Skeletal muscle satellite cell (primary cell): Measurements from ENCODE around the gene SNX4.
"Not testable (repeated sequence)": the region's sequence is repeated elsewhere in the genome, so short reads cannot be mapped to it uniquely, and the experiment has no call there.

Experiments
- H3K27me3 ChIP-seq: 2 replicates; pipeline ENCODE4 v1.7.0; 2013; ENCODE audit warnings: low read length; ENCODE audit not compliant: control insufficient read depth, insufficient read depth
- H3K36me3 ChIP-seq: 2 replicates; pipeline ENCODE4 v1.7.0; 2013; ENCODE audit warnings: mild to moderate bottlenecking, control low read depth, low read length; ENCODE audit not compliant: insufficient read depth
- H3K4me1 ChIP-seq: 2 replicates; pipeline ENCODE4 v1.7.0; 2013; ENCODE audit warnings: low read length; ENCODE audit not compliant: control insufficient read depth, insufficient read depth
- H3K4me2 ChIP-seq: 2 replicates; pipeline ENCODE4 v1.7.0; 2013; ENCODE audit warnings: mild to moderate bottlenecking, low read length
- H3K4me3 ChIP-seq: 2 replicates; pipeline ENCODE4 v1.7.0; 2013; ENCODE audit warnings: low read length
- H3K9ac ChIP-seq: 2 replicates; pipeline ENCODE4 v1.7.0; 2013; ENCODE audit warnings: mild to moderate bottlenecking, low read depth, low read length, moderate library complexity
- H3K9me3 ChIP-seq: replicated peaks from 2 replicates; pipeline ENCODE4 v1.7.0; 2013; ENCODE audit warnings: mild to moderate bottlenecking, control low read depth, low read length

The SNX4 gene

GRCh38 chr3:125498630-125499029 lies 21.4 kb downstream of the SNX4 start:
- Histone ChIP-seq H3K4me2 (no peak overlapping the region), H3K9ac (no peak overlapping the region), H3K9me3 (no peaks in the 10 kb centered on the region), H3K4me3 (no peak overlapping the region), H3K36me3 (peaks cover 45% of the 10 kb centered on the region), H3K4me1 (no peaks in the 10 kb centered on the region), H3K27me3 (no peaks in the 10 kb centered on the region)

- peaks cover 54% of the 10 kb centered on the region for H3K36me3 ChIP-seq
- no peak overlapping the region for H3K4me2 ChIP-seq
- no peak overlapping the region for H3K4me3 ChIP-seq
- no peaks in the 10 kb centered on the region for H3K4me1 ChIP-seq
- no peaks in the 10 kb centered on the region for H3K9me3 ChIP-seq
- H3K27me3 ChIP-seq, result no peaks in the 10 kb centered on the region
- H3K9ac ChIP-seq, result no peak overlapping the region
Measured at GRCh38 chr3:125496701-125497100, 23.3 kb downstream of the SNX4 start.

GRCh38 chr3:125482406-125482805 lies 37.6 kb downstream of the SNX4 start:
- Histone ChIP-seq H3K36me3 (peaks cover 14% of the 10 kb centered on the region), H3K4me2 (no peak overlapping the region), H3K27me3 (no peaks in the 10 kb centered on the region), H3K9ac (no peak overlapping the region), H3K4me1 (peaks cover 22% of the 10 kb centered on the region), H3K9me3 (no peaks in the 10 kb centered on the region), H3K4me3 (no peak overlapping the region)

GRCh38 chr3:125481786-125482185 lies 38.2 kb downstream of the SNX4 start:
- no peaks in the 10 kb centered on the region for H3K27me3 ChIP-seq
- H3K9ac ChIP-seq, result no peak overlapping the region
- H3K9me3 ChIP-seq, result no peaks in the 10 kb centered on the region
- H3K4me1 ChIP-seq, result peaks cover 22% of the 10 kb centered on the region
- no peak overlapping the region for H3K4me3 ChIP-seq
- H3K36me3 ChIP-seq, result peaks cover 12% of the 10 kb centered on the region
- no peak overlapping the region for H3K4me2 ChIP-seq

- not testable (repeated sequence) for H3K9me3 ChIP-seq, H3K9ac ChIP-seq, H3K27me3 ChIP-seq, H3K4me2 ChIP-seq, H3K4me3 ChIP-seq
- peaks cover 22% of the 10 kb centered on the region for H3K4me1 ChIP-seq
- H3K36me3 ChIP-seq, result peaks cover 12% of the 10 kb centered on the region
Measured at GRCh38 chr3:125481375-125481759, 38.6 kb downstream of the SNX4 start.

GRCh38 chr3:125480656-125481374 lies 39.2 kb downstream of the SNX4 start:
- Histone ChIP-seq H3K9ac (no peak overlapping the region), H3K9me3 (no peaks in the 10 kb centered on the region), H3K36me3 (peaks cover 13% of the 10 kb centered on the region), H3K4me2 (peak overlapping the region; percentile 18), H3K4me1 (peaks cover 22% of the 10 kb centered on the region), H3K27me3 (no peaks in the 10 kb centered on the region), H3K4me3 (no peak overlapping the region)

GRCh38 chr3:125479091-125479490 lies 40.9 kb downstream of the SNX4 start:
- no peak overlapping the region for H3K4me3 ChIP-seq
- no peak overlapping the region for H3K9ac ChIP-seq
- H3K4me1 ChIP-seq, result peaks cover 22% of the 10 kb centered on the region
- peaks cover 20% of the 10 kb centered on the region for H3K36me3 ChIP-seq
- H3K27me3 ChIP-seq, result no peaks in the 10 kb centered on the region
- peak overlapping the region; percentile 0 for H3K4me2 ChIP-seq
- no peaks in the 10 kb centered on the region for H3K9me3 ChIP-seq

GRCh38 chr3:125478326-125478725 lies 41.7 kb downstream of the SNX4 start:
- H3K36me3 ChIP-seq, result peaks cover 26% of the 10 kb centered on the region
- no peak overlapping the region for H3K4me3 ChIP-seq
- H3K4me2 ChIP-seq, result peak overlapping the region; percentile 44
- H3K9me3 ChIP-seq, result no peaks in the 10 kb centered on the region
- H3K9ac ChIP-seq, result no peak overlapping the region
- peaks cover 22% of the 10 kb centered on the region for H3K4me1 ChIP-seq
- H3K27me3 ChIP-seq, result no peaks in the 10 kb centered on the region

- Histone ChIP-seq H3K4me1 (peaks cover 22% of the 10 kb centered on the region), H3K36me3 (peaks cover 32% of the 10 kb centered on the region), H3K9me3 (no peaks in the 10 kb centered on the region), H3K27me3 (no peaks in the 10 kb centered on the region), H3K9ac (no peak overlapping the region), H3K4me3 (no peak overlapping the region), H3K4me2 (no peak overlapping the region)
Measured at GRCh38 chr3:125477701-125478100, 42.3 kb downstream of the SNX4 start.

- Histone ChIP-seq H3K36me3 (peaks cover 61% of the 10 kb centered on the region), H3K9ac (no peak overlapping the region), H3K4me3 (no peak overlapping the region), H3K4me1 (no peaks in the 10 kb centered on the region), H3K4me2 (no peak overlapping the region), H3K27me3 (no peaks in the 10 kb centered on the region), H3K9me3 (no peaks in the 10 kb centered on the region)
Measured at GRCh38 chr3:125470671-125471070, 49.3 kb downstream of the SNX4 start.

GRCh38 chr3:125462722-125463299 lies 57.2 kb downstream of the SNX4 start:
- Histone ChIP-seq H3K4me3 (no peak overlapping the region), H3K27me3 (no peaks in the 10 kb centered on the region), H3K36me3 (peaks cover 27% of the 10 kb centered on the region), H3K9me3 (no peaks in the 10 kb centered on the region), H3K4me2 (no peak overlapping the region), H3K9ac (no peak overlapping the region), H3K4me1 (no peaks in the 10 kb centered on the region)

- Histone ChIP-seq H3K4me3 (no peak overlapping the region), H3K27me3 (no peaks in the 10 kb centered on the region), H3K9me3 (no peaks in the 10 kb centered on the region), H3K4me2 (no peak overlapping the region), H3K36me3 (peaks cover 23% of the 10 kb centered on the region), H3K9ac (no peak overlapping the region), H3K4me1 (no peaks in the 10 kb centered on the region)
Measured at GRCh38 chr3:125461896-125462295, 58.1 kb downstream of the SNX4 start.
